GF-D8 (cell line): ENCODE measurements around the gene PLCB2.

Experiments
- DNase-seq: peaks from one replicate; lab custom pipeline; 2025; lab: John Stamatoyannopoulos, UW

Gene PLCB2

DNA sequence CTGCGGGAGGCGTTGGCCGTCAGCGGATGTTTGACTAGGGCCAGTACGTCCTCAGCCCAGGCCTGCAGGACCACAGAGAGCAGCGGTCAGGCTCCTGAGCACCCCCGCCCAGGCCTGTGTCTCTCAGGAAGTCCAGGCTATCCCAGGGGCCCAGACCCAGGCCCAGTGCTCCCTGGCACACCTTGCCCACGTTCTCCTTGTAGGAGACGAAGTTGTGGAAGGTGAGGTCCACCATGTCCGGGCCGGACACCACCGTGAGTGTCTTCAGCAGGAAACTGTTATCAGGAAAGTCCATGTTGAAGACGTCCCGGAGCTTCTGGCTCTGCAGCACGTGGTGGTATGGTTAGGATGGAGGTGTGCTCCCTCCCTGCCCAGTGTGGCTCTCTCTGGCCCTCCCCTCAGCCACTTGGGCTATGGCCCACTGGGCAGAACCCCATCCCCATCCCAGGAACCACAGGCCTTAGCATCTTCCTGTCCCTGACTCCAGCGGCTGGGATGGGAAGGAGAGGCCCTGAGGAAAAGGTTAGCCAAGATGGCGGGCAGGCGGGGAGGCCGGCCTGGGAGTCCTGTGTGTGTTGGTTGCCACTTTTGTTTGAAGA, 5.3 kb downstream of the PLCB2 start:
- no peak for DNase-seq

DNA sequence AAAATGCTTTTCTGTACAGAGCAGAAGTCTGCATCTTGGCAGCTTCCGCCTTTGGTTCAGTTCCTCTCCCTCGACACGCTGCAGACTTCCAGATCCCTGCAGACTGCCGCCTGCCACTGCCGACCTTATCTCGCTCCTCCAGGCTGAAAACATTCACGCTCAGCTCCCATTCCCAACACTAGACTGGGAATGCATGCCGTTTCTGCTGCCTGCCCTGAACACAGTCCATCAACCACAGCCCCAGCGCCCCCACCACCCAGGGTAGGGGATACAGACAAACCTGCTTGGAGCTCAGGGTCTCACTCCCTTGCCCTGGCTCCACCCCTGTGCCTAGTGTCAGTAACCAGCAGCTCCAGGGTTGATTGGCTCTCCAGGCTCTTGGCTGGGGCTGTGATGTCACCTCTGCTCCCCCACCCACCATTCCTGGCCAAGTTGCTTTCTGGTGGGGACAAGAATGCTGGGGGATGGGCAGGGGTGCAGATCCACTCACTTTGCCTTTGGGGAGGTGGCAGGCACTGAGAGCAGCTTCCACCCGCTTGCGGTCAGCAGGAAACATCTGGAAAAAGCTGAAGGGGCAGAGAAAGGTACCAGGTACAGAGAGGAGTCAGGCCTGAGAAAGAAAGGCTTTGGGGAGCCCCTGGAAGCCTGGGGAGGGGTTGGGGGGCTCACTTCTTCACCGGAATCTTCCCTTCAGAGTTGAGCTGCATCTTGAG, 6.1 kb downstream of the PLCB2 start:
- DNase-seq: no peak

DNA sequence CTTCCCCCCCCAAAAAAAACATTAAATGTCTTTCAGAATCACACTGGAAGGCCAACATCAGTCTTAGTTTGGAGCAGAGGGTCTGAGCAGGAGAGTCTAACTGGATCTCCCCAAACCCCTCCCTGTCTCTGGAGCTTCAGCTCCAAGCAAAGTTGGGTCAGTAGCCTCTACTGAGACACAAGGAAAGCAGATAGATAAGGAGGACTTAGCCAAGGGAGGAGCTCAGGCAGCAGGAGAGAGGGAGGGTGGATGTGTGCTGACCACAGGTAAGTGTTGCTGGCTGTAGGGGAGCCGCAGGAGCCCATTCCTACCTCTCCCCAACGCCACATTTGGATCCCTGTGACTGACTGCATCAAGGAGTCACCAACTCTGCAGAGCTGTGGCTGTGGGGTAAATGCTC, 7.0 kb downstream of the PLCB2 start:
- DNase-seq: no peak

DNA sequence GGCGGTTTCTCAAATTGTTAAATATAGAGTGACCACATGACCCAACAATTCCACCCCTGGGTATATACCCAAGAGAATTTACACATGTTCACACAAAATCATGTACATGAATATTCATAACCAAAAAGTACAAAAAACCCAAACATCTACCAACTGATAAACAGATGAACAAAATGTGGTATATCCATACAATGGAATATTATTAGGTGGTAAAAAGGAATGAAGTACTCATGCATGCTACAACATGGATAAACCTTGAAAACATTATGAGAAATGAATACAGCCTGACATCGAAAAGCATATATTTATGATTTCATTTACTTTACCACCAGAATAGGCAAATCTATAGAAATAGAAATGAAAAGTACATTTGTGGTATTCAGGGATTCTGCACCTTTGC, 7.4 kb downstream of the PLCB2 start:
- no peak for DNase-seq

DNA sequence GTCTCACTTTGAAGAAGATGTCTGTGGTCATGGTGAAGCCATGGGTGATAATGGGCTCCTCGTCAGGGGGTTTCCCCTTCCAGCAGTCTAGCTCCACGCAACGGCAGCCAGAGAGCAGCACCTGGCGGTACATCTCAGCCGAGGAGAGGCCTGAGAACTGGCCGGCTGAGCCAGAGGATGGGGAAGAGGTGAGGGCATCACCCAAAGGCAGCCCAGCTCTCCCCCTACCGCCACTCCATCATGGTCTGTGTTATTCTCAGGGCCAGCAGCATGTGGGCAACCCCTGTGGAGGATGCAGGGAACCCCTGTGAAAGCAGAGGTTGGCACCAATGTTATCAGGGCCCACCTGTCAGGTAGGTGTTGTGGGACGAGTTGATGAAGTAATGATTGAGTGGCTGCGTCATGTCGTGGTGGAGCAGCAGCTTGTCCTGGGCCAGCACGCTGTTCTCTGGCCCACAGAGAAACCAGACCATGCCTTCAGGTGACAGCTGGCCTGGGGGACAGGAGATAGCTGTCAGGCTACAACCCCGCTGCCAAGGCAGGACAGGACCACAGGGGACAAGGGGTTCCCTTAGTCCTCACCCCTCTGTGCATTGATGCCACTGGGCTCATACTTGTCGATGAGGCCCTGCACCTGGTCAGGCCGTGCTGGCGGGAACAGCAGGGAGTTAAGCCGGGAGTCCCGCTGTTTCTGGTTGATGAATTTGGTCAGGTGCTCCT, 9.4 kb downstream of the PLCB2 start:
- DNase-seq: no peak

DNA sequence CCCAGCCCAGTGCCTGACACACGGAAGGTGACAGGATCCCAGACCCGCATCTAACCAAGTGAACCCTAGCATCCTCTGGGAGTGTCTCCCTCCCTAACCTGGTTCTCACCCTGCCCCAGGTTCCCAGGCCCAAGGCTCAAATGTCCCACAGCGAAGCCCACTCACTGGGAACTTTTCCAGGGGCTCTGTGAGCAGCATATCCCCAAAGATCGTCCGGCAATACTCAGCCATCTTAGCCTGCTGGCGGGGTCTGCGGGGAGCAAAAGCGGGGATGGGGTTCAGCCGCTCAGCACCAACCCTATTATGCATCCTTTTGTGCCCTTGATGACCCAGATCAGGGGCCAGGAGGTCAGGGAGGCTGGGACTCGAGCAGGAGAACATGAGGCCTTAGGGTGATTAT, 10.4 kb downstream of the PLCB2 start:
- no peak for DNase-seq

DNA sequence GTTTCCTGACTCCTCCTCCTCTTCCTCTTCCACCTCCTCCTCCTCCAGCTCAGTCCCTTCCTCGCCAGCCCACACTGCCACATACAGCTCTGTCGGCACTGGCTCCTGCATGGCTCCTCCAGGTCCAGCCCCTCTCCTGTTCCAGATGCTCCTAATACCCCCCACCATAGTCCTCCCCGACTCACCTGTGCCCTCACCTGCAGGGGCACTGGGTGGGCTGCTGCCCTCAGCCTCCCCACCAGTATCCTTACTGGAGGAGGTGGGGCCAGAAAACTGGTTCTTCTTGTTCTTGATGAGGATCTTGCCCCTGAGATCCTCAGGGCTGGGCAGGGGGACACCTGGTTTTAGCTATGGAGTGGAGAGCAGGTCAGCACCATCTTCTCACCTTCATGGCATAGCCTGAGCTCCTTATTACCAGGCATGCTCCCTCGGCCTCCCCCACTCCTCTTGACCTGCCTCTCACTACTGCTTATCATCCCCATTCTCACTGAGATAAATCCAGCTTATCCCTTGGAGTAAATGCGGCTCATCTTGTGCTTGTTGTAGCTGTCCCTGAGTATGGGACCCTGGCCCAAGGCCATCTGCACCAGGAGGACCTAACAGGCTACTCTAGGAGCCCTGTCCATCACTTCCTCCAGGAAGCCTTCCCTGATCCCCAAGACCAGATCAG, 11.0 kb downstream of the PLCB2 start:
- DNase-seq: no peak

DNA sequence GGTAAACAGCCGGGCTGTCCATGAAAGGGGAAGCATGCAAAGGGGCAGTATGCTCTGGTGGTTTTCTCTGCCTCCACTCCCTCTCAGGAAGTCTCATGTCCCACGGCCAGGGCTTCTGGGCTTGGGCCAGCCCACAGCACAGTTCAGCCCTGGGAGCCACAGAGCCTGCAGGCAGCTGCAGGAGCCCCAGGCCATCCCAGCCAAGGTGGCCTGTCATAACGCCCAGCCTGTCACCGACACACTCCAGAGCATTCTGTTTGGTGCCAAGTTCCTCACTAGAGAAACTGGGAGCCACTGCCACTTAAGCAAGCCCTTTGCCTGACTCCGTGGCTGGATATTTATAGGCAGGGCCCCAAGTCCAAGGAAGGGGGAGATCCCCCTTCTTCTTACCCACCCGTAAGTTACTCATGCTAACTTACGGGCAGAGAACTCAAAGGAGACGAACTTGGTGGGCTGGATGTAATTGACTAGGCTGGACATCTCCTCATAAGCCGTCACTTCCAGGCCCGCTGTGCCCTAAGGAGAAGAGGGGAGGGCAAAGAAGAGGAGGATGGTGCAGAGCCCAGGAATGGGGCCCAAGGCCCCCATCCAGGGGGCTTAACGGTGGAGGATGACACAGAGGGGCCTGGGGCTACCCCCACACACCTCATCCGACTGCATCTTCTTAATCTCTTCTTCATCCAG, 11.7 kb downstream of the PLCB2 start:
- DNase-seq: no peak

DNA sequence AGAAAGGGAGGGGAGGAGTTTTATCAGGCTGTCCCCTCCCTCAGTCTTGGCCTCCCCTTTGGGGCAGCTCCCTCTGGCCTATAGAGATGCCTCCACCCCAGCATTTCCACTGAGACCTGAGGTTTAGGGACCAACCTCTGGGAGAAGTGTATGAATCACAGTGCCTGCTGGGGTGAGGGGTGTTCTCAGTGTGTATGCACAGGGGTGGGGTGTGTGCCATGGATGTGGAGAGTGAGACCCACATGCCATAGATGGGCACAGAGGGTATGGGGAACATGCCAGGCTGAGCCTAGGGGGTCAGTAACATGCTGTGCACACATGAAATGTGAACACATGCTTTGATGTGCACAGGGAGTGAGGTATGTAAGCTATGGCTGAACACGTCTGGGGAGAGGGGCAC, 12.4 kb downstream of the PLCB2 start:
- no peak for DNase-seq

DNA sequence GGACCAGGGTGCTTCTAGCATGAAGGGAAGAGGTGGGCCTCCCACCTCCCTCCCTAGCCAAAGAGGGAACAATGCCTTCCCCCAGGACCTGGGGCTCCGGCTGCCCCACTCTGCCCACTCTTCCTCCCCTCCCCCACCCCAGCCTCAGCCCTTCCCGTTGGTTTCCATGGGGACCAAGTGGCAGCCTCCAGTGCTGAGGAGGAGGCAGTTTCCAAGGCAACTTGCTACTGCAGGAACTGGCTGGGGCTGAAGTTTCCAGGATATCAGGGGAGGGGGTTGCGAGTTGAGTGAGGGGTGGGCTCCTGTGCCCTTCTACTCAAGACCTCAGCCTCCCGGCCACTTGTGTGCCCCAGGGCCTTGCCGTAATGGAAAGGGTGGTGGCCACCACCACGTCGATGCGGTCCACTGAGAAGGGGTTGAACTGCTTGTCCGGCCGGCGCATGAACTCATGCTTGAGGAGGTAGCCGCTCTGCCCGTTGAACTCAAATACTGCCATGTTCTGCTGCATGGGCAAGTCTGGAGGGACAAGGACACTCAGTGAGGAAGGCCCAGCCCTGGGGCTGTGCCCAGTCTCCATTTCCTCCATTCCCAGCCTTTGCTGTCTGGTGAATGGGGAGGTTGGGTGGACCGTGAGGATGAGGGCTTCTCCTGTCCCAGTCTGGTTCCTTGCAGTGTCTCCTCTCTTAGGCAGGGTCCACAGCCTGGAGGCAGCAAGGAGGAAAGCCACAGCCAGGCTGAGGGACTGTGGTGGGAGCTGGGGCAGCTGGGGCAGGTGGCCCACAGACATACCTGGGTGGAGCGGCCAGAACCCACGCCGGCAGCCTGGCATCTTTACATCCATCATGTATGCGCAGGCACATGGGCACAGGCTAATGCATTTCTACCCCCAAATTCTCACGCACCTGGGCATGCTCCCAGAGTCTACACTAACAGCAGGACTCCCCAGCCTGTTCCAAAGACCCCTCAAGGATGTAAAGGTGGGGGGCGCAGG, 13.5 kb downstream of the PLCB2 start:
- DNase-seq: no peak

DNA sequence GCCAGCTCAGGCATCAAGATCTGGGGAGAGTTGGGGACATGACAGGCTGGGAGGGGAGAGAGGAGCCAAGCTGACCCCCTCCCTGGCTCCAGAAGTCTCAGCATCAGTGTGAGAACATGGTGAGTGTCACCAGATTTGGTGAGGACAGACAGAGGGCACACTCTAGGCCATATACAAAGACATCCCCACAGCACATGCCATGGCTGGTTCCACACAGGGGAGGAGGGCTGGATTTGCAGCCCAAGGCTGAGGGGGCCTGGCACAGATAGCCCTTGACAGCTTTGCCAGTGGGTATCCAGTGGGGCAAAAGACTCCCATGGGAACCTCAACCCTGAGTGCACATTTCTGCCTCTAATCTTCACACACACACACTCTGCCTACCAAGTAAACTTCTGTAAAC, 14.7 kb downstream of the PLCB2 start:
- no peak for DNase-seq

DNA sequence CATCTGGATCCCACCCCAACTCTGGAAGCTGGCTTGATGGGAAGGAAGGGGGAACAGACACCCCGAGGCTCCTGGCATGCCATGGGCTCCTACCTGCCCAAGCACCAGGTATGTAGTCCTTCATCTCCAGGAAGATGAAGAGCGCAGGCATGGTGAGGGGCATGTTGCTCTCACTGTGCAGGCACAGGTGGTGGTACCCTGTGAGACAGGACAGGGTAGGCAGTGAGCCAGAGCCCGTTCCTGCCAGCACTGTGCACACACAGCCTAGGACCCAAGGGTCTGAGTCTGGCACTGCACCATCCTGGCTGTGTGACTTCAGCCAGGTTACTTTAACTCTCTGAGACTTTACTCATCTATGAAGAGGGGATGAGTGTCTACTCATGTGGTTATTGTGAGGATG, 15.5 kb downstream of the PLCB2 start:
- no peak for DNase-seq

DNA sequence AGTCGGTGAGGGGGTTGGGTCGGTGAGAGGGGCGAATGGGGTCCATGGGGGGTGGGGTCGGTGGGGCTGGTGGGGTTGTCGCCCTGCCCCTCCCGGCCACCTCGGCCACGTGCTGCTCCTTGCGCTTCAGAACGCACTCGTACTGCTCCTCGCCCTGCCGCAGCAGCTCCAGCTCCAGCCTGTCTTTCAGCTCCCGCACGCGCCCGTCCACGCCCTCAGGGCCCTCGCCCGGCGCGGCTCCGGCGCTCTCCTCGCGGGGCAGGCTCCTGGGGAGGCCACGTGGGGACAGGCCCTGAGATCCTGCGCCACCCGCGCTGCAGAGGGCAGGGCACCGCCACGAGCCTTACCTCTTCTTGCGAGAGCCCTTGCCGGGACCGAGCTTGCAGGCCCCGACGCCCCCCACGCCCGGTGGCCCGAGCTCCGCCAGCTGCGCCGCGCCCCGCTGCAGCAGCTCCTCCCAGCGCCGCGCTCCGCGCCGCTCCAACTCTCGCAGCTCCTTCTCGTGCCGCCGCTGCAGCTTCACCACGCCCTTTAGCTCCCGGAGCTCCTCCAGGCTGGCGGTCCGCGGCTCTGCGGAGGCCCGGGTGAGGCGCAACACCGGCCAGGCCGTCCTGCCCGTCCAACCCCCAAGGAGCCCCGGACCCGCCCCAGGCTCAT, 16.7 kb downstream of the PLCB2 start:
- DNase-seq: no peak

DNA sequence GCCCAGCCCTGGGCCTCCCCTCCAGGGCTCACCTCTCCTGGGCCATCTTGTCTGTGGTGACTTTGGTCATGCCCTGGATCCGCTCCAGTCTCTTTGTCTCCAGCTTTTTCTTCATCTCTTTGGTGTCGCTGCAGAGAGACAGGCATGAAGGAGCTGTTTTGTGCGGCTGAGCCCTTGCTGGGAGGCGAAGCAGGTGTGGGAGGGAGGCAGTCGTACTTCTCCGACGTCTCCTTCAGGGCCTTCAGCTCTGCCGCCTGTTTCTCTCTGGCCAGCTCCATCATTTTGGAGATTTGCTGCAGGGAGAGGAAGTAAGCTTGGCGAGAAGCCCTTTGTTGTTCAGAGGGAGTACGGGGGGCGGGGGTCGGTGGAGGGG, 17.2 kb downstream of the PLCB2 start:
- DNase-seq: no peak

DNA sequence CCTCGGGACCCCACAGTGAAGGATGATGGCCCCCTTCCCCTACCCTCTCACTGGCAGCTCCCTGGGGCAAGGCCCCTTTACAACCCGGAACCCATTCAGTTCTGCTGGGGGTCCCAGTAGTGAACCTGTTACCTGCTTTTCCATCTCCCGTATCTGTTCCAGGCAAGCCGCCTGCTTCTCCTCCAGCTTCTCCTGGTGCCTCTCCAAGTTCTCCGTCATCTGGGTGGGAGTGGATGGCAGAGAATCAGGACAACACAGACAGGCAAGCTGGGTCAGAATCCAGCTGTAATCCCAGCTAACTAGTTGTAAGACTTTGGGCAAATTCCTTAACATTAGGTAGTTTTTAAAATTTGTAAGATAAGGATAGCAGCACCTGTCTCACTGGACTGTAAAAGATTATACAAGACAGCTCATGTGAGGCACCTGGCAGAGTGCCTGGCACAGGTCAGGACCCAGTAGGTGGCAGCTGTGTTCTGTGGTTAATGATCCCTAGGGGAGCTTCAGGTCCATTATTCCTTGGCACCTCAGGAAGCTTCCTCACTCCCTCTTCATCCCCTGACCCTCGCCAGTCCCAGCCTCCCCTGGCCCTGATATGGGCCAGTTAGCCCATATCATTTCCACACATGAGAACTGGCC, 18.5 kb downstream of the PLCB2 start:
- DNase-seq: no peak

DNA sequence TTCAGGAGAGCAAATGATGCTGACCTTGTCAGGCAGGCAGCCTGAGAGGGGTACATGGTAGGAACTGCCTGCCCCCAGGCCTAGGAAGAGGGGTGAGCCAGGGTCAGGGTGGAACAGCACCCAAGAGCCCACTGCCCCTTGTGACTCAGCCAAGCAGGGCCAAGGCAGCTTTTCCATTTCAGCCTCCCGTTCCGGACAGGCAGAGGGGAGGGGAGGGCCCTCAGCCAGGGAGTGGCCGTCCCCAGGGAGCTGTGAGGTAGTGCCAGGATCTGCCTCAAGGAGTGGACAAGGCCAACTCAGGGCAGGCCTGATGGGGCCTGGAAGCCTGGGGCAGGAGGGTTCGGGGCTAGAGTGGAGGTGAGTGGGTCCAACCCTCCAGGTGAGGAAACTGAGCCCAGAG, 19.8 kb downstream of the PLCB2 start:
- no peak for DNase-seq

DNA sequence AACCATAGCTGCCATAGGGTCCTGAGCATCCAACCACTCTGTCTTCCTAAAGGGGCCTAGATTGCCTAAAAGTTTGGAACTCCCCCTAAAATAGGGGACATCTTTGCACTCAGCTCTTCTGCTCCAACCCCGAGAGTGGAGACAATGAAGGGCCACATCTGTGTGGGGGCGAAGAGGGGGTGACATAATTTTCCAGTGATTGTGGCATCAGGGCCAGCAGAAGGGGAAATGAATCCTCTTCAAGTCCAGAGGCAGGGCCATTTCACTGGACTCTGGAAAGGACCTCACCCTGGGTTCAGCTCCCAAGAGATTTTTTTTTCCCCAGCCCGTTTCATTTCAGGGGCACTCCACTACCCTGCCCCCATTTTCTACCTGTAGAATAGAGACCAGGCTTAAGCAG, 20.2 kb downstream of the PLCB2 start:
- DNase-seq: no peak

DNA sequence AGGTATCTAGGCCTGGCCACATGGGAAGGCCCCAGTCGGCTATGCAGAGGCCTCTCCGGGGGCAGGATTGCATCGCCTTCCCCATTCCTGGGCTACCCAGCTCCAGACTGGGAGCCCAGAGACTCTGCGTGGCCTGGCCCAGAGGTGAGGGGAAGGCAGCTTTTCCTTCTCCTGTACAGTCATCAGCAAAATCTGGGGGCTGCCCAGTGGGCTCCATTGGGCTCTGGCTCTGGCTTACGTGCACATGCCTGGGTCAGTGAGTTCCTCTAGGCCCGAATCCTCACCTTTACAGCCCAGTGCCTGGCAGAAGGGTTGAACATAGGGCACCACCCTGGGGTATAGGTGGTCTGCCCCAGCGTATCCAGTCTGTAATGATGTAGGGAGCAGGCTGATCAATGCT, 20.9 kb downstream of the PLCB2 start:
- DNase-seq: no peak

DNA sequence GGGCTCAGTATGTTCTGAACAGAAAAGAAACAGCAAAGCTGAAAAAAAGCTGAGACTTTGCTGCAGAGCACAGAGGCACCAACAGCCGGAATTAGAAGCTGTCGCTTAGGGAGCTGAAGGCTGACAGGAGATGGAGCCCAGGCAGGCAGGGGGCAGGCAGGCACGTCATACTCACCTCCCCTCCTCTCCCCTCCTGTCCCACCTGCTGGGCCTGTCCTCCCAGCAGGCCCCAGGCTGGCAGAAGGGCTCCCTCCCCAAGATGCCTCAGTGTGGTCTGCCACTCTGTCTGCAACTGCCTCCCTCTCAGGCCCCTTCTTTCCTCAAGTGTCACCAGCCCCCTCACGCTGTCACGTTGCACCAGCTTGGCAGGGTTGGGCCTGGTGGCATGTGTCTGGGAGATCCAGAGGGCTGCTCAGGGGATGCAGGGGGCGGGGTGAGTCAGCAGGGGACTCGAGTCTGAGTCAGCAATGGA, 21.6 kb downstream of the PLCB2 start:
- DNase-seq: no peak

DNA sequence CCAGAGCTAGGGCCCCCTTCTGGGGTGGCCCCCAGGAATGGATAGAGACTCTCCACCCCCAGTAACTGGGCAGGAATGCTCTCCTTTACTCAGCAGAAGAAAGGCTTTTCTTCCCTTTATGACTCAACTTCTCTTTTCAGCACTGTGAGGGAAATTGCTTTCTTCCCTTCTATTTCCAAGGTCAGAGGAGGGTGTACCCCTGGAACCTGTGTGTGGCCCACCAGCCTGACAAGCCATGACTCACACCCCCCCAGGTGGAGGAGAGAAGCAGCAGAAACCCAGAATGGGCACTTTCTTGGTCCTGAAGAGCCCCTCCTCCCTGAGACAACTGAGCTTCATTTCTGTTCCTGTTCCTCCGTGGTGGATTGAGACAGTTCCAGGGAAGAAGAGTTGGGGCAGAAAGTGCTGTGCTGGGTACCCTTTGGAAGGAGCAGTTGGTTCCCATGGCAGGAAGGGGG, 22.2 kb downstream of the PLCB2 start:
- DNase-seq: no peak
